Measurements from ENCODE around the gene PMS2. TPM values are rescaled to one million over a fixed set of nuclear protein-coding genes. Genes with fewer than 3 reads are reported as not detected.

PMS2 gene
- total and polyA plus RNA-seq, 9 of the 15 experiments (the other 6 are each of a cell fraction or from before 2014, with no cell fraction given), result 4.9 to 27.6 (median 16.5) TPM

GRCh38 chr7:6015917-6016652 lies 7.2 kb upstream of the PMS2 start (continued):
- TF ChIP-seq ZNF639 (CRISPR knock-in tag; conservative IDR thresholded peaks at IDR 0.05 in 1 of 2, IDR thresholded peaks at IDR 0.05 in 1 of 2) (no peak), POLR2AphosphoS5 (IDR thresholded peaks at IDR 0.05; ENCODE audit: control insufficient read depth, insufficient read depth, low read depth, low read length) (no peak; the same call in 1 of the 2 replicates), CTBP1 (IDR thresholded peaks at IDR 0.05; ENCODE audit: borderline replicate concordance) (peak; percentile 55), ZFPM2 (CRISPR knock-in tag; IDR thresholded peaks at IDR 0.05) (no peak), NFIC (IDR thresholded peaks at IDR 0.05) (no peak), SRSF3 (IDR thresholded peaks at IDR 0.05; ENCODE audit: insufficient read depth, low read length) (no peak), NFATC3 (IDR thresholded peaks at IDR 0.05) (no peak), PHF20 (IDR thresholded peaks at IDR 0.05; ENCODE audit: partially characterized antibody) (no peak), TAF1 (IDR thresholded peaks at IDR 0.05; ENCODE audit: control insufficient read depth, extremely low read depth, insufficient read depth, low read length, severe bottlenecking) (no peak), MCM2 (IDR thresholded peaks at IDR 0.05; ENCODE audit: low read depth) (no peak), PTTG1 (tag; IDR thresholded peaks at IDR 0.05; ENCODE audit: low read depth) (no peak; the same call in none of the 2 replicates), RAD21 (CRISPR knock-in tag; conservative IDR thresholded peaks at IDR 0.05 in 1 of 2, IDR thresholded peaks at IDR 0.05 in 1 of 2) (0 out of 4 replicates have a peak, but pooled peaks of 1 of the 2 experiments have one; percentile 9), ZNF561 (CRISPR knock-in tag; conservative IDR thresholded peaks at IDR 0.05) (no peak), SMAD3 (CRISPR knock-in tag; conservative IDR thresholded peaks at IDR 0.05) (peak; percentile 75), FOXM1 (IDR thresholded peaks at IDR 0.05; ENCODE audit: low read depth) (no peak; the same call in 1 of the 2 replicates), FOXM1 (CRISPR knock-in tag; IDR thresholded peaks at IDR 0.05; ENCODE audit: low read depth) (no peak), IRF1 (CRISPR knock-in tag; IDR thresholded peaks at IDR 0.05; ENCODE audit: borderline replicate concordance) (no peak)
- TF ChIP-seq, protein P1, sequence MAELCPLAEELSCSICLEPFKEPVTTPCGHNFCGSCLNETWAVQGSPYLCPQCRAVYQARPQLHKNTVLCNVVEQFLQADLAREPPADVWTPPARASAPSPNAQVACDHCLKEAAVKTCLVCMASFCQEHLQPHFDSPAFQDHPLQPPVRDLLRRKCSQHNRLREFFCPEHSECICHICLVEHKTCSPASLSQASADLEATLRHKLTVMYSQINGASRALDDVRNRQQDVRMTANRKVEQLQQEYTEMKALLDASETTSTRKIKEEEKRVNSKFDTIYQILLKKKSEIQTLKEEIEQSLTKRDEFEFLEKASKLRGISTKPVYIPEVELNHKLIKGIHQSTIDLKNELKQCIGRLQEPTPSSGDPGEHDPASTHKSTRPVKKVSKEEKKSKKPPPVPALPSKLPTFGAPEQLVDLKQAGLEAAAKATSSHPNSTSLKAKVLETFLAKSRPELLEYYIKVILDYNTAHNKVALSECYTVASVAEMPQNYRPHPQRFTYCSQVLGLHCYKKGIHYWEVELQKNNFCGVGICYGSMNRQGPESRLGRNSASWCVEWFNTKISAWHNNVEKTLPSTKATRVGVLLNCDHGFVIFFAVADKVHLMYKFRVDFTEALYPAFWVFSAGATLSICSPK (IDR thresholded peaks at IDR 0.05; ENCODE audit: borderline replicate concordance), result no peak
- TF ChIP-seq, protein P2, sequence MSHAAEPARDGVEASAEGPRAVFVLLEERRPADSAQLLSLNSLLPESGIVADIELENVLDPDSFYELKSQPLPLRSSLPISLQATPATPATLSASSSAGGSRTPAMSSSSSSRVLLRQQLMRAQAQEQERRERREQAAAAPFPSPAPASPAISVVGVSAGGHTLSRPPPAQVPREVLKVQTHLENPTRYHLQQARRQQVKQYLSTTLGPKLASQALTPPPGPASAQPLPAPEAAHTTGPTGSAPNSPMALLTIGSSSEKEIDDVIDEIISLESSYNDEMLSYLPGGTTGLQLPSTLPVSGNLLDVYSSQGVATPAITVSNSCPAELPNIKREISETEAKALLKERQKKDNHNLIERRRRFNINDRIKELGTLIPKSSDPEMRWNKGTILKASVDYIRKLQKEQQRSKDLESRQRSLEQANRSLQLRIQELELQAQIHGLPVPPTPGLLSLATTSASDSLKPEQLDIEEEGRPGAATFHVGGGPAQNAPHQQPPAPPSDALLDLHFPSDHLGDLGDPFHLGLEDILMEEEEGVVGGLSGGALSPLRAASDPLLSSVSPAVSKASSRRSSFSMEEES (CRISPR knock-in tag; IDR thresholded peaks at IDR 0.05), result 0 out of 2 replicates have a peak, but pooled peaks have one; percentile 5
- TF ChIP-seq, protein P3, sequence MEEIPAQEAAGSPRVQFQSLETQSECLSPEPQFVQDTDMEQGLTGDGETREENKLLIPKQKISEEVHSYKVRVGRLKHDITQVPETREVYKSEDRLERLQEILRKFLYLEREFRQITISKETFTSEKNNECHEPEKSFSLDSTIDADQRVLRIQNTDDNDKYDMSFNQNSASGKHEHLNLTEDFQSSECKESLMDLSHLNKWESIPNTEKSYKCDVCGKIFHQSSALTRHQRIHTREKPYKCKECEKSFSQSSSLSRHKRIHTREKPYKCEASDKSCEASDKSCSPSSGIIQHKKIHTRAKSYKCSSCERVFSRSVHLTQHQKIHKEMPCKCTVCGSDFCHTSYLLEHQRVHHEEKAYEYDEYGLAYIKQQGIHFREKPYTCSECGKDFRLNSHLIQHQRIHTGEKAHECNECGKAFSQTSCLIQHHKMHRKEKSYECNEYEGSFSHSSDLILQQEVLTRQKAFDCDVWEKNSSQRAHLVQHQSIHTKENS (CRISPR knock-in tag; IDR thresholded peaks at IDR 0.05), result no peak
